HG03460 (cell line): Measurements from ENCODE around the gene TTF2.
A peak's percentile ranks its signal among the peaks of the same experiment; 100 is the strongest.
"Not testable (repeated sequence)": the region's sequence is repeated elsewhere in the genome, so short reads cannot be mapped to it uniquely, and the experiment has no call there.

Source experiments
- ATAC-seq: cut with Tn5 transposase; IDR thresholded peaks from one replicate; pipeline ENCODE4 v1.9.1; 2021; ENCODE audit not compliant: unreplicated experiment

The TTF2 gene

GRCh38 chr1:117119144-117119543 lies 59.0 kb downstream of the TTF2 start:
- not testable (repeated sequence) for ATAC-seq

DNA sequence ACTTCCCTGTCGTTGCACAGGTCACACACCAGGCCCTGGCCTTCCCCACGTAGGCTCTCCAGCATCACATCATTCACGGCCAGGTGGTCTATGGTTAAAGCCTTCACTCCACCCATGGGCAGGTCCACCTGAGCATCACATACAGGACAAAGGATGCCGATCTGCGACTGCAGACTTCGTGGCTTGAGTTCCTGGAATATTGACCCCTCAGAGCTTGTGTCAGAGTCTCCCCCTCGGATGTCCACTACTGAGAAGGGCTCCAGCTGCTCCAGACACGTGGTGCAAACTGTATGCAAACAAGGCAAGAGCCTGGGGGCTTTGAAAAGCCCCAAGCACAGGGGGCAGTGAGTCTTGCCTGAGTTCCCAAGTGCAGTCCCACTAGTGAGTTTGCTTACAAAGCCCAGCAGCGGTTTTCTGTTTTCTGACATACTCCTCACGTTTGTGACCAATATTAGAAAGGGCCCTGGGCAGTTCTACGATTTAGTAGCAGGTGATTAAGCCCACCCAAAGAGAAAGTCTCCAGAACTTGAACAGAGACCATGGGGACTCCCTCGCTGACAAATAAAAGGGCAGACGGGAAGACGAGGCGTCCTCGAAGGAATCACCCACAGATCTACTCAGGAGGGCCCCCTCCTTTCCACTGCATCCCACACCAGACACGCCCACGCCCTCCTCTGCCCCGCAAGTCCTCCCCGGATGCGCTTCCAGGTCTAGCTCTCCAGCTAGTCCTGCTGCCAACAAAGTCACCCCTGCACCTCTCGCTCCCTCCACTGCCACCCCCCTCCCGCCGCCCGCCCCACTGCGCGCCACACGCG lies 60.9 kb downstream of the TTF2 start:
- ATAC-seq: no peak

GRCh38 chr1:117121589-117122329 lies 61.6 kb downstream of the TTF2 start, which contains the start of gene TRIM45:
Gene TRIM45 (minus strand): TSS chr1:117121749. CDS start chr1:117121201, 548 bp downstream.
- ATAC-seq: peak; percentile 85

DNA sequence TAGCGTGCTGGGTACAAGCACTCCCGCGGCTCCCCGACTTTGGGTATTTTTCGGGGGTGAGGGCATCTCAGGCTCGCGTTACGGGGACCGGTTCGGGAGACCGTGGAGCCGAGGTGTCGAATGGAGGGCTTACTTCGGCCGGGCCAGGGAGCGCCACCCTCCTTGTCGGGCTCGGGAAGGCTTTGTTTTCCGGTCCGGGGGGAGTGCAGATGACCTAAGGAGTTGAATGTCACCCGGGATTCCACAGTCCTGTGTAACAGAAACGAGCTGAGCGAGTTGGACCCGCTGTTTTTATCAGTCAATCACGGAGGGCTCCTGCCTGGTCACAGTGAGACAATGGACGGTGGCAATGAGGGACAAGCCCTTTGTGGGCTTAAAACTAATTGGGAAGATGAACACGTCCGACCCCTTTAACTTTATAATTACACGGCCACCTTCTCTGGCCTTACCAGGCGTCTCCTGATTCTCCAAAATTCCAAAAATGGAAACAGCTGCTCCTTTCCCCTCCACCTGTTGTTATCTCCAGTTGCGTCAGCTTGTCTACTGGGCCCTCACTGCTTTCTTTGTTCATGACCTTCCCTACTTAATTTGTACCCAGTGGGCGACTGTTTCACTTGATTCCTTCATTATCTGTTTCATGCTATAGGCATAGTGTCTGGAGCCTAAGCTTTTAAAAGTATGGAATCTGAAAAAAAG lies 62.4 kb downstream of the TTF2 start:
- no peak for ATAC-seq

DNA sequence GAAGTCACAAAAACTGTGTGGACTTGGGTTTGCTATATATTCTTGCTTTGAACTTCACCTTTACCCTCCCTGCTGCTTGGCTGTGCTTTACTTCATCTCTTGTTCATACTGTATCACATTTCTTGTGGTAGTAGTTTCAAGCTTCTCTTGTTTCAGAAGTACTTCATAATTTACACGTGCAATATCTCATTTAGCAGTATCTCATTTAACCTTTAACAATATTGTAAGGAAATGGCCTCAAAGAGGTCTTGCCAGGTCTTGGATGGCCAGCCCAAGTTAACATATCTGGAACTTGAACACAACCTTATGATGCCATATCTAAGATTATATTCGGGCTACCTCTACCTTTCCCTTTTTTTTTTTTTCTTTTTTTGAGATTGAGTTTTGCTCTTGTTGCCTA lies 63.1 kb downstream of the TTF2 start:
- ATAC-seq: no peak

DNA sequence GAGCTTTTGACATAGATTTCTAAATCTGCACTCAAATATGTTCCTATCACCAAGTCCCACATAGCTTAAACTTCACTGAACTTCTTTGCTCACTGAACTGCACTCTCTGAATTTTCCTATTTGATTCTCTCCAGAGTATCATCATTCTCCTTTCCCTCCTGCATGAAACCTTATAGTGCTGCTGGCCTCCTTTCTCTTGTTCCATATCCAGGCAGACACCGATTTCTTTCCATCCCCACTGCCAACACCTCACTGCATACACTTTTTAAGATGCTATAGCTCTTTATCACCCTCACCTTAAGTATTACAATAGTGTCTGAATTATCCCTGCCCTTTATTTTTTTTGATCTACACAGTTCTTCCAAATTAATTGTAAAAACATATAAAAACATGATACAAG lies 64.5 kb downstream of the TTF2 start:
- ATAC-seq: no peak

DNA sequence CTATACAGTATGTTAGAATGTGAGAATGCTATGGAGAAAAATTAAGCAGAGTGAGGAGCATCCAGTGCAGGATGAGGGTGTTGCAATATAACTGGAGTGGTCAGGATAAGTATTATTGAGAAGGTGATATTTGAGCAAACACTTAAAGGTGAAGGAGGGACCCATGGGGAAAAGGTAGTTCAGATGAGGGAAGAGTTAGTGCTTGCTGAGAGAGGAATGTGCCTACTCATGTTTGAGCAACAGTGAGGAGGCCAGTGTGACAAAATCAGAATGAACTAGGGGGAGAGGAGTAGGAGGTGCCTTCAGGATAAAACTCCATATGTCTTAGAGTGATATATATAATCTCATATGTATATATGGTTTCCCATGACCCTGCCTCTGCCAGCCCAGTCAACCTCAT lies 67.7 kb downstream of the TTF2 start:
- ATAC-seq: no peak

DNA sequence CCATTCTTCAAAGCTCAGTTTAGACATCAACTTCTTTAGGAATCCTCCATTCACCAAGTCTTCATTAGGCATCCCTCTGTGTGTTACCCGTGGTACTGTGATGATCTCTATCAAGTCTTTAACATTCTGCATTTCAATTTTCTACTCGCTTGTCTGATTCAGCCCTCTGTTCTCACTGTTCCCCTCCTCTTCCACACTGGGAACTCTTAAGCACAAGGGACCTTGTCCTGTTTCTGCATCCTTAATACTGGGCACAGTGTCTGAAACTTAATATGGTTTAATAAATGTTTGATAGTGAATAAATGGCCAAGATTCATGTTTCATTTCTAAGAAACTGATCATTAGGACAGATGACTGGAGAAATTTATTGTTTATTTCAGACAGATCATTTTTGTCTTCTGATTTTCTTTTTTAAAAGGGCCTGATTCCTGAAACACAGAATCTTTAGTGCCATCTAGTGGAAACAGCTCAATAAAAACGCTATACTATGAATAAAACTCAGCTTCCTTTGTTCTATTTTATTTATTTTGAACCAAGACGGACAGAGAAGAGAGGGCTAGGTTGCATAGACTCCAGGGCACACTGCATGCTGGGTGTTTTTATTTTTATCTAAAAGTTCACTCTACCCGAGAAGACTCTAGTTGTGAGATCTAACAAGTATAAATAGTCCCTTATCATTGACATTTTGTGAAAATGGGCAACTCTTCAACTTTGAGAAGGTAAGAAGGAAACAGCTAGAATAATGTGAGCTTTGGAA lies 68.4 kb downstream of the TTF2 start:
- ATAC-seq: no peak

GRCh38 chr1:117130526-117130925 lies 70.4 kb downstream of the TTF2 start:
- ATAC-seq: no peak

DNA sequence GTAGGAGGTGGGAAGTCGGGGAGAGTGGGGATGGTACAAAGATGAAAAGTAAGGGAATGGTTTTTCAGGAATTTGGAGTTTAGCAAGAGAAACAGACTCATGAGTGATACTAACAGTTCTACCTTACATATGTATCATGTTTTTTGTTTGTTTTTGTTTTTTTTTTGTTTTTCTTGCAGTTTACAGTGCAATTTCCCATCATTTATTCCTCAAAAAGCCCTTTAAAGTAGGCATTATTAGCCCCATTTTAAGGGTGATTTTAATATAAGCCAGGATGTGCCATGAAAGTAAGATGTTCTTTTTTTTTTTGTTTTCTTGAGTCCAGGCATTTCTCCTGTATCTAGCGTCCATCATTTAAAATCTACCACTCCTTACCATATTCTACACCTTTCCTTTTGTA lies 75.2 kb downstream of the TTF2 start:
- ATAC-seq: no peak

DNA sequence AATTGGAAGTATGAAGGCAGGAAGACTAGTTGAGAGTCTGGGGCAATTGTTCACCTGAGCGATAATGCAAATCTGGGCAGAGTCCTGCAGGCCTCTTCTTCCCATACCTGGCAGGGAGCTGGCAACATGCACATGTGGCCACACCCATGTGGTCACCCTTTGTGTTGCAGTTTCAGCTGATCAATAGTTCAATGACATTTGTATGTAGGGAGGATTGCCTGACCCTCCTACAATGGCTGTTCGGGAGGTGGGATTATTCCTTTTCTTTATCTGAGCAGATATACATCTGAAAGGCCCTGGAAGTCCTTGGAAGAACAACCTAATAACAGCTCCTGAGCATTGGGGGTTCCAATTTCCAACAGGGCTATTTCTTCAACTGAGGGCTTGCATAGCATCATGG lies 76.6 kb downstream of the TTF2 start:
- ATAC-seq: no peak

- ATAC-seq: no peak
Observed at GRCh38 chr1:117137281-117137855, 77.2 kb downstream of the TTF2 start.

DNA sequence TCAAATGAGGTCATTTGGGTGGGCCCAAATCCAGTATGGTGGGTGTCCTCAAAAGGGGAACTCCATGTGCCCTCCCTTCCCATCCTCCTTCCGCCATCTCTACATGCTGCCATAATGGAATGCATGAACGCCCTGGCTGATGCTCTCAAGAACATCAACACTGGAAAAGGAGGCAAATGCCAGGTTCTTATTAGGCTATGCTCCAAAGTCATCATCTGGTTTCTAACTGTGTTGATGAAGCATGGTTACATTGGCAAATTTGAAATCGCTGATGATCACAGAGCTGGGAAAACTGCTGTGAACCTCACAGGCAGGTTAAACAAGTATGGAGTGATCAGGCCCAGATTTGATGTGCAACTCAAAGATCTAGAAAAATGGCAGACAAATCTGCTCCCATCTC lies 78.0 kb downstream of the TTF2 start:
- ATAC-seq: no peak

DNA sequence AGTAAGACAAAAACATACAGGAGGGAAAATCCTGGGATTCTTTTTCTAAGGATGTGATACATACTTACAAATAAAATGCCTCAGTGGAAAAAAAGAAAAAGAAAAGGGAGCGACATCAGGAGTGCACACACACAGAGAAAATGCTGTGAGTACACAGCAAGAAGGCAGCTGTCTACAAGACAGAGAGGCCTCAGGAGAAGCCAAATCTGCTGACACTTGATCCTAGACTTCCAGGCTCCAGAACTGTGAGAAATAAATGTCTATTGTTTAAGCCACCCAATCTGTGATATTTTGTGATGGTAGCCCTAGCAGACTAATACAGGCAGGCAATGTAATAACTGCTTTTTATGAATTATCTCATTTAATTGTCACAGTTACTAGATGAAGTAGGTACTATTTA lies 78.4 kb downstream of the TTF2 start:
- no peak for ATAC-seq

DNA sequence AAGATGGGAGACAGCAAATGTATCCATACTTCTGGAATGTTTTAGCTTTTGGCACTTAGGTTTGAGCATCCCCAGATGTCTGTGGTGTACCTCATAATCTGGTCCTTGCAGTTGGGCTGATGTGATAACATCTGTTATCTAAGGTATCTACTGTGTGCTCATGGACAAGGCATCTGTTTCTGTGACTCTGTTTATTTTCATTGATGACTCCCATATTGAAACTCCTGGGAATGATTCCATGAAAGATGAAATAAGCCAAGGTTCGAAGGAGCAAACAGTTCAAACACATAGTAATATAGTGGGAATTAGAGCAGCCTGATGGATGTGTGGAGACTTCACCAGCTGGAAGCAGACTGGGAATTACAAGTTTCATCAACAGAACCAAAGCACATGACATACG lies 82.1 kb downstream of the TTF2 start:
- ATAC-seq: no peak

DNA sequence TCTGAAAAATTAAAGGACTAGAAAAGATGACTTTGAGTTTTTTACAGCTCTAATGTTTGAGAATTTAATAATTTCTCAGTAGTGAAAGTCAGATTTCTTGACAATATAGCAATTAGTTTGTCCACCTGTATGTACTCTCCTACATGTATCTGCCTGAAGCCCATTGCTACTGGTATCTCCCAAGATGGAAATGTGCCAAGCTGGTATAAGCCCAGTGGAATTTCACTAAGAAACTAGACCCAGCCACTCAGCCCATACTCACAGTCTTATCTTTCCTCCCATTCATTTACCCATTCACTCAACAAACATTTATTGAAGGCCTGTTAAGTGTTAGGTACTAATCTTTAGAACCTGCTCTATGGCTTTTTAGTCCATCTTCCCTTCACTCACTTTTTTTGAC lies 83.0 kb downstream of the TTF2 start:
- ATAC-seq: no peak

GRCh38 chr1:117143871-117144270 lies 83.7 kb downstream of the TTF2 start:
- no peak for ATAC-seq

- no peak for ATAC-seq
Observed at GRCh38 chr1:117146072-117146471, 85.9 kb downstream of the TTF2 start.

GRCh38 chr1:117146575-117147340 lies 86.6 kb downstream of the TTF2 start:
- ATAC-seq: no peak

DNA sequence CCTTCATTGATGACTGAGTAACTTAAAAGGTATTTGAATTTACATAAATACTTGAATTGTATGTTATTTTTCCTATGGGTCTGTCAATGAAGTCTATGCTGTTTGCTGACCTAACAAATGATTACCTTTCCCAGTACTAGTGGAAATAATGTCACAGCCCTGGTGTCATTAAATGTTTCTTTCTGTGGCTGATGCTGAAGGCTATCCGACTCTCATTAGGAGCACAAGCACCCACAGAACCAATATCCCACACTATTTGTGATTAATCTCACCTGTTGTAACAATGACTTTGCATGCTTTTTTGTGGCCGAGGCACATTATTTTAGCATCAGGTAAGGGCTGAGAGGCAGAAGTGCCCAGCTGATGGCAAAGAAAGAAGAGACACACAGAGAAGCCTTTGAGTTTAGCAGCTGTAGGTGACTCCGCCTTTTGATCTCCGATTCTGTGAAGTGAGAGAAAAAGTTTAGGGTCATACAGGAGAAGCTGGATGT lies 87.3 kb downstream of the TTF2 start:
- ATAC-seq: no peak
